NCI-H2227 (cell line): ENCODE data around the gene ZDHHC14.

ENCODE experiments used
- DNase-seq: peaks from one replicate; lab custom pipeline; 2025; ENCODE audit not compliant: unreplicated experiment; lab: John Stamatoyannopoulos, UW

Gene ZDHHC14

DNA sequence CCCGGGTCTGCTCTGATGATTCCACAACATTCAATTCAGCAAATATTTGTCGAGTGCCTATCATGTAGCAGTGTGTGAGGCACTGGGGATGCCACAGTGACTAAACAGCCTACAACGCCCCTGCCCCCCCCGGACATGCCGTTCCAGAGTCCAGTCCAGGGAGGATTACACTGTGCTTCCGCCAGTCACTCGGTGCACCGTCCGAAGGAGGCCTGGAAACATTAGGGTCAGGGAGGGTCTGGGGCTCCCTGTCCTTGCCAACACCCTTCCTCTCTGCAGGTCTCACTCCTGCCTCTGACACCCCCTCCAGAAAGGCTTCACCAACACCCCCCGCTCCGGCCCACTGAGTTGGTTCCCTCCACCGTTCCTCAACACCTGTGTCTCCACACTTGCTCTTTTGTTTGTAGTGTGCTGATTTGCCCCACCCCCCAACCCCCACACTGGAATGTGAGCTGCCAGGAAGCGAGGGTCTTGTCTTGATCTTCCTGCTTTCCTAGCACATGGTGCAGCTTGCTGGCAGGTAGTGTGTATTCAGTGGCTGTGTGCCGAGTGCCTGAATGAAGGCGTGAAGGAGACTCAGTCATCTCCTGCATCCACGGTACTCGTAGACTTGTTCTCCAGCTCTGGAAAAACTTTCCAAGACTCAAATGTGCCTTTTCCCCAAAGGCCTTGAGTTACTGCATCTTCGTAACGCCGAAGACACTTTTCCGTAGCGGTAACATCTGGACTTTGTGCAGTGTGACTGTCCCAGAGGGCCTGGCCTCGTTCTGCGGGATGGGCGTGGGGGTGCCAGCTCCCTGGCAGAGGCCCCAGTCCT is 150.4 kb downstream of the ZDHHC14 start:
- no peak for DNase-seq

DNA sequence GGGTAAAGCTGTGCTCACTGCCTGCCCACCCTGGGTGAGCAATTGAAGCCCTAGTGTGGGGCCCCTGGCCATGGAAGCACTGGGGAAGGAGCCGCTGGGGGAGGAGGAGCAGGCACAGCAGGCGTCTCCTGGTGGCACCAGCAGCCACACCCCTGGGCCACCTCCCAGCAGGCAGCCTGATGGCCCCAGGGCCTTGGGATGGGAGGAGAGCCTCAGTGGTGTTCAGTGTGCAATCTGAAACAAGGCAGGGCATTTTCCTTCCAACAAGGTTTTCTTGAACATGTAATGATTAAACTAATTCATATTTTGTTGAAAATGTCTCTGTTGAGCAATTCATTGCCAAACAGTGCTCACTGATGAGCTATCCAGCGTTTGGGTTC is 151.0 kb downstream of the ZDHHC14 start:
- DNase-seq, result no peak

- DNase-seq, result peak; percentile 15
Measured at GRCh38 chr6:157533048-157533871, 152.3 kb downstream of the ZDHHC14 start.

- no peak for DNase-seq
Measured at GRCh38 chr6:157534134-157534871, 153.3 kb downstream of the ZDHHC14 start.

GRCh38 chr6:157534977-157535339 is 154.0 kb downstream of the ZDHHC14 start:
- DNase-seq, result no peak

DNA sequence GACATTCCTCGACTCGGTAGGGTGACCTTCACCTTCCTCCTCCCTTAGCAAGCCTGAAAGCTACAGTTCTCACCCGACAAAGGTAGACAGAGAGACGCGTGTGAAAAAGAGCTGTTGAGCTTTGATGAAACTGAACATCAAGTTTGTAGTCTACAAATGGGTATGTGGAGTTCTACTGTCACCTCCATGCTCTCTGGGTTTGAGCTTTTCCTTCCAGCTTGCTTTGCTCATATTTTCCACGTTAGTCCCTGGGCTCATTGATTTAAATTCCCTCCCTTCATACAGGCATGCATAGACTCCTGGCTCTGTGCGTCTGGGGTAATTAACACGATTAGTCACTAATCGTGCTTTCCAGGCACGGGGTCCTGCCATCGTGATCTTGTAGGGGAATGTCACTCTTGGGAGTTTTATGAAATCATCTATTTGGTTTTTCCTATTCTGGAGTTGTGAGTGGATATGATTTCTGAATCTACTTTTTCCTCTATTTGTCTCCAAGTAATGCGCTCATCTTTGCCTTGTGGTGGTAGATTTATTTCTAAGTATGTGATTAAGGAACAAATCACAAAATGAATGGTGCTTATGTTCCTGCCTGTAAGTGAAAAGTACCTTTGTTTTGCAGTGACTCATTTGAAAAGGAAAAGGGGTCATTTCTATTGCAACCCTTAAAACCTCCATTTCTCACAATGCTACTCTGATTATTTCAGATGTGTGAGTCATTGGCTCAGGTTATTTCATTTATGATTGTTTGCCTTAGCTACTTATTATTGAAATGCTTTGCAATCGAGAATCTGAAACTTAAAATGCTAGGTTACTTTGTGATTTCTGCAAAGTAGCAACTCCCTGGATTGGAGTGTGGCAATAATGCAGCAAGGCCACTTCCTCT is 154.6 kb downstream of the ZDHHC14 start:
- DNase-seq, result no peak

GRCh38 chr6:157536223-157536545 is 155.2 kb downstream of the ZDHHC14 start:
- DNase-seq, result no peak

- DNase-seq, result no peak
Measured at GRCh38 chr6:157537556-157537955, 156.6 kb downstream of the ZDHHC14 start.

GRCh38 chr6:157538168-157538567 is 157.2 kb downstream of the ZDHHC14 start:
- DNase-seq, result no peak

GRCh38 chr6:157538698-157539097 is 157.7 kb downstream of the ZDHHC14 start:
- no peak for DNase-seq

DNA sequence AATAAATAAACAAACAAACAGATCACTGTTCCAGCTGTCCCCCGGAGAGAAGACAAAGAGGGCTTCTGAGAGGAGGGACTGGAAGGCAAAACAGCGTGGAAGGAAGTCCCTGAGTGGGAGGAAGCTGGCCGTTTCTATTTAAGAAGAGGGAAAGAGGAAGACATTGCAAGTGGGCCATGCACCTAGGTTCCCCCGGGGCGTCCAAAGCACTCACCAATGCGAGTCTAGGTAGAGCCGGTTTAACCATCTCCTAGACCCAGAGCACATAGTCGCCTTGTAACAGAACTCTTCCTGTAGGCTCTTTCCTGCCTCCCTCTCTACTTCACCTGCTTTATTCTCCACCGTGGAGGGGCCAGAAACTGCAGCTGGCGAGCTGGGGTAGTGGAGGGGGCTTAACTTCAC is 158.4 kb downstream of the ZDHHC14 start:
- no peak for DNase-seq

DNA sequence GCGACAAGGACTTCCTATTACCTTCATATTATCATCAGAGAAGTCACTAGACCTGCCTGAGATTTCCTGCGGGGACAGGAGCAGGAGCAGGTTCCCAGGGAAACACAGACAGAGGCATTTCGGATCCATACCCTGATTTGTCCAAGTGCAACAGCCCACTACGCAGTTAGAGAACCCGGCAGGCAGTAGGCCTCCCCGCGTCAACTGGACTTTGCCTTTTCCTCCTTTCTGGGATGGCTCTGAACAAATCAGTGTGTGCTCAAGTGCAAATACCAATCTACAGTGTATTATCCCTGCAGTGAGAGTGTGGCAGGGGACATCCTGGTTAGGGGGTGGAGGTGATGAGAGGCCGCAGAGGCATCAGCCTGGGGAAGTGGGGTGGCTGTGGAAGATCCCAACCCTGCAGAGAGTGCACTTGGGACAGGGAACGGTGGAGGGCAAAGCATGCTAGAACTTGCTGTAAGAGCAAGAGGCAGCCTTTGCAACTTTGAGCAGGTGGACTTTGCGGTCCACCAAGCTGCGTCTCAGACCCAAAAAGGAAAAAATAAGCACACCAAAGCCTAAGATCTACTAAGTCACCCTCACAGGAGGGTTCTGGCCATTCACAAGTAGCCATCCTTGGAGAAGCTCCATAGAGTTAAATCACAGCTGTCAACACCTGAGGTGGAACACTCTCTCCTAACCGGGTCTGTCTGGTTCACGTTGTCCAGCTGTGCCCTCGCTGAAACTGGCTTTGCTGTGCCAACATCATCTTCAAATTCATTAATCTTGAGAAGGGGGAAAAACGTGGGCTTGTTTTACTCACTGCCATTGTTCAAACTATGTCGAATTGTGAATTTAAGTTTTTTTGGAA is 159.1 kb downstream of the ZDHHC14 start:
- DNase-seq, result no peak

DNA sequence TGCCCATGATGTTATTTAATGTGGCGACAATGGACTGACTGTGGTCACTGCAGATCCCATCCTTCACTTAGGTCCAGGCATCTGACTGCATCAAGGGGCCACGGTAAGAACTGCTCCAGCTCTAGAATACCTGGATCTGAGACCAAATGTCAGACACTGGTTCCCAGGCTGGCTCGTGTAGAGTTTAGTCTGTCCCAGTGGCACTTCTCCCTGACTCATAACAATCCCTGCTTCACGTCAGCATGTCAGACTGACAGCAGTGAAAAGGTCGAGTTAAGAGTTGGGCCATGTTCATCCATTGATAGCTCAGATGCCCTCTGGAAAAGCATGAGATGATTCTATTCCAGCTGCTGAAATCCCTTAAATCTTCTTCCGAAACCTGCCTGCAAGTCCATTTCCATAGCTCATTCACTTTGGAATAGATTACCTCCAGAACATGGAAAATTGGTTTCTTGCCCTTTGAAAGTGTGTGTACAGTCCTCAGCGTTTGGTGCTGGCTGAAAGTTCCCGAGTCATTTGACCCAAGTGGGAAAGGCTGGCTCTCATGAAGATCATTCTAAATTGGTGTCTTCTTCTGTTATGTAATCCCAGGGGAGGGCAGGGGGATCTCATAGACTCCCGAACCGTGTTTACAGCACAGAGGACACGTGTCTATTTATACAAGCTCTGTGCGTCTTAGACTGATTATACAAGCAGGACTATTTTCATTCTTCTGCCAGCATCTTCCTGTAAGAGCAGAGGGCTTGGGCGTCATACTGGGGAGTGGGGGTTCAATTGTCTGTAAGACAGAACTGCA is 160.8 kb downstream of the ZDHHC14 start:
- DNase-seq, result no peak

GRCh38 chr6:157542414-157543160 is 161.6 kb downstream of the ZDHHC14 start:
- DNase-seq, result no peak

GRCh38 chr6:157546321-157546720 is 165.3 kb downstream of the ZDHHC14 start:
- no peak for DNase-seq

- DNase-seq, result no peak
Measured at GRCh38 chr6:157547112-157547511, 166.1 kb downstream of the ZDHHC14 start.

- no peak for DNase-seq
Measured at GRCh38 chr6:157548635-157549467, 167.9 kb downstream of the ZDHHC14 start.

DNA sequence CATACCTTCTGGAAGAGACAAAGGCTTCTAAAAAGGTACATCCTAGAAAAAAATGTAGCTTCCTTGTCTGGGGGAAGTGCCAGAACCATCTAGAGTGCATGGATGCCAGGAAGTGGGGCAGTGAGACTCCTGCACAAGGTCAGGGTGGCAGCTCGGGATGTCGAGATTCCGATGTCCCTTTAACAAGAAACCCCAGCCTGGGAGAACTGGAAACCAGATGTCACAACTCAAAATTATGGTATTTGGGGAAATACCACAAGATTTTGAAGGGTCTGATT is 168.4 kb downstream of the ZDHHC14 start:
- no peak for DNase-seq
